Nephron progenitor cell (in vitro differentiated cells): Measurements from ENCODE around the gene SLC39A10.

Experiments
- DNase-seq: peaks from one replicate; pipeline ENCODE4 v3.0.0; 2021
- H3K27ac Mint-ChIP-seq: 2 replicates; pipeline ENCODE4 v1.8.0; 2021; ENCODE audit warnings: mild to moderate bottlenecking, moderate library complexity, mixed read lengths
- H3K27me3 Mint-ChIP-seq: 2 replicates; pipeline ENCODE4 v1.8.0; 2021; ENCODE audit warnings: mild to moderate bottlenecking, low read depth, mixed read lengths; ENCODE audit not compliant: poor library complexity
- H3K36me3 Mint-ChIP-seq: 2 replicates; pipeline ENCODE4 v1.8.0; 2021; ENCODE audit warnings: low read depth, mixed read lengths
- H3K4me1 Mint-ChIP-seq: 2 replicates; pipeline ENCODE4 v1.8.0; 2021; ENCODE audit warnings: mixed read lengths
- H3K4me3 Mint-ChIP-seq: 2 replicates; pipeline ENCODE4 v1.8.0; 2021; ENCODE audit warnings: mild to moderate bottlenecking, moderate library complexity, mixed read lengths
- H3K9me3 Mint-ChIP-seq: 2 replicates; pipeline ENCODE4 v1.8.0; 2021; ENCODE audit warnings: mild to moderate bottlenecking, moderate library complexity, mixed read lengths
- TF ChIP-seq, protein P1 (sequence below): fragments of 200-600 bp; sonication (generic); IDR thresholded peaks from 2 replicates; pipeline ENCODE4 v1.5.0; 2021; ENCODE audit warnings: antibody characterized with exemption

SLC39A10 gene

DNA sequence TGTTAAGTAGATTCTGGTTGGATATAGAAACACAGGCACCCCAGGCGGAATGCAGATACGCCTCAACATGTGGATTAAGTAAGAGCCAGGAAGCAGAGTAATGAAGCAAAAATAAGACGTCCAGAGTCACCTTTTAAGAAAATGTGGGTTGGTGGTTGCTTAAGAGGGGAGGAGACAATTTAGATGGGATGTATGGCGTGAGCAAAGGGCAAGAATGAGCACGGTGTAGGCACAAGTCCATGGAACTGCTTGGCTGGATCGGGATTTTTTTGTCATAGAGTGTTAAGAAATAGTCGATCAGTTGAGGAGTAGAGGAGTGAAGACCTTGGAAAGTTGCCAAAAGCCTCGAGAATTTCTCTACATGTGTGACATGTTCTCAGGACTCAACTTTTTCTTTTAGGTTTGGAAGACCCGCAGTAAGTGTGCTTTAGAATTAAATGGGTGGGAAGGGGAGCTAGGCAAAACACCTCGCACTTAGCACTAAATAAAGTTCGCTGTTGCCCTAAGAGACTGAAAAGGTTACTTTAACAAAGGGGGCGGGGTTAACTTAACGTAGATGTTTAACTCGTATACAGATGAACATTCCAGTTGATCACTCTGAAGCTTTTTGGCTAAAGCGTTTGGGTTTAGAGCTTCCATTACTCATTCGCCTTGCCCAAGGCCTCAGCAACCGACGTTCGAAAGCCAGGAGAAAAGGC, 716 bp upstream of the SLC39A10 start:
- Mint-ChIP-seq H3K36me3 (no peaks in the 10 kb centered on the region), H3K9me3 (peaks cover 3% of the 10 kb centered on the region), H3K27ac (peak overlapping the region; percentile 22), H3K4me3 (peak overlapping the region; percentile 97), H3K27me3 (peaks cover 2% of the 10 kb centered on the region), H3K4me1 (peaks cover 33% of the 10 kb centered on the region)
- TF ChIP-seq, protein P1, sequence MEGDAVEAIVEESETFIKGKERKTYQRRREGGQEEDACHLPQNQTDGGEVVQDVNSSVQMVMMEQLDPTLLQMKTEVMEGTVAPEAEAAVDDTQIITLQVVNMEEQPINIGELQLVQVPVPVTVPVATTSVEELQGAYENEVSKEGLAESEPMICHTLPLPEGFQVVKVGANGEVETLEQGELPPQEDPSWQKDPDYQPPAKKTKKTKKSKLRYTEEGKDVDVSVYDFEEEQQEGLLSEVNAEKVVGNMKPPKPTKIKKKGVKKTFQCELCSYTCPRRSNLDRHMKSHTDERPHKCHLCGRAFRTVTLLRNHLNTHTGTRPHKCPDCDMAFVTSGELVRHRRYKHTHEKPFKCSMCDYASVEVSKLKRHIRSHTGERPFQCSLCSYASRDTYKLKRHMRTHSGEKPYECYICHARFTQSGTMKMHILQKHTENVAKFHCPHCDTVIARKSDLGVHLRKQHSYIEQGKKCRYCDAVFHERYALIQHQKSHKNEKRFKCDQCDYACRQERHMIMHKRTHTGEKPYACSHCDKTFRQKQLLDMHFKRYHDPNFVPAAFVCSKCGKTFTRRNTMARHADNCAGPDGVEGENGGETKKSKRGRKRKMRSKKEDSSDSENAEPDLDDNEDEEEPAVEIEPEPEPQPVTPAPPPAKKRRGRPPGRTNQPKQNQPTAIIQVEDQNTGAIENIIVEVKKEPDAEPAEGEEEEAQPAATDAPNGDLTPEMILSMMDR: no peak
- no peak for DNase-seq

DNA sequence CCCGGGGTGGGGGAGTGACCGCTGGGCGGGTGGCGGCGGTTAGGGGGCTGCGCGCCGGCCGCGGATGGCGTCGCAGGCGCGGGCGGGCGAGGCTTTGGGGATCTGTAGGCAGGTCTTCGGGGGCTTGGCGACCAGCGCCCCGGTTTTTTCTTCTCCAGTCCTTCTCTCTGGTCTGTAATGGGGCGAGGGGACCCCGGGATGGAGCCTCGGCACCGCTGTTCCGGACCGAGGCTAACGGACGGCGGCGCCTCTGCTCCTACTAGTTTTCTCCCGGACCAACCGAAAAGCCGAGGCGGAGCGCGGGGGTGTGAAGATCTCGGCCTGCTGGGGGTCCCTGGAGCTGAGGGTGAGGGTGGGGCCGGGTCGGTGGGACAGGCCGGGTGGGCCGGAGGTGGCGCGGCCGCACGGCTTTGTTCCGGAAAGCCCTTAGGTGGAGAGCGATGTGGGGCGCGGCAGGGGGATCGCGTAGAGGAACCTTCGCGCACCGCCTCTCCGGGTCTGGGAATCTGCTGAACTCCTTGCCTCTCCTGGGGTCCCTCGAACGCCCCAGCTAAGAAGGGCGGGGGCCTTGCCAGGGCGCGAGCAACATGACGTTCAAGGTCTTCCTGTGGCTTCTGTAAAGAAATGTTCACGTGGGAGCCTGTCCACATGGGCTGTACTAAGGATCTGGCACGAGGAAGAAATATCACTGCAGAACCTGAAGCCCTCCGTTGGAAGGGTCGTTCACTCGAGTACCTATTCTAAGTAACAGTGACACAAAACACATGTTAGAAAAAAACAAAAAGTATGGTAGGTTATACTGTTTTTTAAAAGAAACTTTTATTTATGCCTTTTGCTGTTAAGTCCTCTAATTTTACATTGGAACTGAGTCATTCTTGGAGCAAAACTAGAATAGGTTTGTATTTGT, 861 bp downstream of the SLC39A10 start:
- Mint-ChIP-seq H3K36me3 (no peaks in the 10 kb centered on the region), H3K27ac (peak overlapping the region; percentile 98), H3K4me3 (peak overlapping the region; percentile 97), H3K27me3 (peaks cover 2% of the 10 kb centered on the region), H3K9me3 (peaks cover 3% of the 10 kb centered on the region), H3K4me1 (peaks cover 44% of the 10 kb centered on the region)
- peak; percentile 62 for DNase-seq
- TF ChIP-seq, protein P1: no peak

DNA sequence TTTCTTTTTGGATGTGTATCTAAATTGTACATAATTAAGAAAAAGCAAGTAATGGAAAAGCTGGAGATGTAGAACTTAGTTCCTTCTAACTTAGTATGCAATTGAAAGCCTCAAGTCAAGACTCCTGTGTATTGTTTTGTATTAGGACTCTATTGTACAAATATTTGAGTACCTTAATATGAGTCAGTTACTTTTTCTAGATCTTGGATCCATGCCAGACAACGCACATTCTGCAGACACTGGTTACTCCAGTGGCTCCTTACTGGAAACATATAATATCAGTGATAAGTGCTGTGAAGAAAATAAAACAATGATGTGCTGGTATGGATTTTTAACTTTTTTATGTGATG, 1.5 kb downstream of the SLC39A10 start:
- Mint-ChIP-seq H3K9me3 (peaks cover 3% of the 10 kb centered on the region), H3K4me1 (peaks cover 45% of the 10 kb centered on the region), H3K36me3 (no peaks in the 10 kb centered on the region), H3K27me3 (peaks cover 2% of the 10 kb centered on the region), H3K27ac (no peak overlapping the region), H3K4me3 (peak overlapping the region; percentile 97)
- TF ChIP-seq, protein P1: no peak
- DNase-seq: no peak

DNA sequence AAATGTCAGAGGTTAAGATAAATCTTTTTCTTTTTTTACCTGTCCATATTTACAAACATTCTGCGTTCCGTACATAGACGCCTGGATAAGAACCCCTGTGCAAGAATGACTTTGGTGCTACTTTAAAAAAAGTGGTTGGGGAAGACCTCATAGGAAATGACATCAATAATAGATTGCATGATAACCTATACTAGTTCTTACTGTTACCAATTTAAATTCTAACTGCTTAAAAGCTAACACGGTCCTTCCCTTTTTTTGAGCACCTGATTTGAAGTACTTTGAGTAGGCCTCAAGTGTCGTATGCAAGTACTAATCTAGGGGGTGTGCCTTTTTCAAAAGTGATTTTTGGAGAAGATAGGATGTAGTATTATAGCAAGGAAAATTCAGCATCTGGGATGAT, 2.1 kb downstream of the SLC39A10 start:
- peaks cover 2% of the 10 kb centered on the region for H3K27me3 Mint-ChIP-seq
- TF ChIP-seq, protein P1: no peak
- peaks cover 45% of the 10 kb centered on the region for H3K4me1 Mint-ChIP-seq
- H3K9me3 Mint-ChIP-seq: peaks cover 3% of the 10 kb centered on the region
- no peak for DNase-seq
- no peaks in the 10 kb centered on the region for H3K36me3 Mint-ChIP-seq
- no peak overlapping the region for H3K27ac Mint-ChIP-seq
- peak overlapping the region; percentile 97 for H3K4me3 Mint-ChIP-seq

DNA sequence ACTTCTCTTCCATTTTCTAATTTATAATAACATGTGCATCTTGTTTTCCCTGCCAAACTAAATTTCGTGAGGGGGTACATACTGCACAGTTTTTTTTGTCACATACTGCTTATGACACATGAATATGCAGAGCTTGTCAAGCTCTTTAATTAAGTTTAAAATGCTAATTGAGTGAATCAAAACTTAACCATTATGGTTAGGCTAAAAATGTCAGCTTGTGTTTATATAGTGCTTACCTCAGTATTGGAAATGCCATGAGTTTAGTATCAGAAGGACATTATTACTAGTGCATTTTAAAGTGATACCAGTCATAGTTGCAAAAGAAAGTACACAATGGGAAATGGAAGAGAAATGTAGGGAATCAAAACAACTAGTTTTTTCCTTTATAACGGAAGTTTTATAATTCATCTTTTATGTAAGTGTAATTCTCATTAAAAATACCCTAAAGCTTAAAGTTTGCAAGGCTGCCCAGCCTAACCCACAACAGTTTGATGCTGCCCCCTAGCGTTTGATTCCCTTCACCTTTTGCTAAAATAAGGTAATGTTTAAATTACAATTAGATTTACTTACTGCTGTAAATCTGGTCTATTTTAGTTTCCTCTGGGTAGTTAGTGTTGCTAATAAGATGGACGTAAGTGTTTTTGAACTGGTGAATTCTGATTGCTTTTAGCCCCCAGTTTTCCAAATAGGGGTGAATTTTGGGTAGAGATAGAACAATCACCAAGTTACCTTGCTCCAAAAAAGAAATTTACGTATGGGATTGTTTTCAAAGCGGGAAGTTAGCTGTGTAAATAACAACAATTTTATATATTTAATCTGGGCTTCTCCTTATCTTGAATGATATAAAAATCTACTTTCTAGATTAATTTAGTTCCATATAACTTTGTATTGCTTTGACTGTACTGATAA, 3.2 kb downstream of the SLC39A10 start:
- Mint-ChIP-seq H3K4me3 (peak overlapping the region; percentile 97), H3K27me3 (peaks cover 2% of the 10 kb centered on the region), H3K27ac (no peak overlapping the region), H3K36me3 (no peaks in the 10 kb centered on the region), H3K4me1 (peaks cover 45% of the 10 kb centered on the region), H3K9me3 (peaks cover 3% of the 10 kb centered on the region)
- TF ChIP-seq, protein P1: peak; percentile 81
- peak; percentile 71 for DNase-seq
